Stimulated activated CD8-positive, alpha-beta memory T cell treated with anti-CD3 and anti-CD28 coated beads, Interleukin-7, amount 100 ng/mL, for 24 hours (primary cell): ENCODE data around the gene ENDOD1.
"Not testable (repeated sequence)": the region's sequence is repeated elsewhere in the genome, so short reads cannot be mapped to it uniquely, and the experiment has no call there.

Experiments
- DNase-seq: peaks from one replicate; pipeline ENCODE4 v3.0.0-alpha.2; 2020; ENCODE audit warnings: low read depth

ENDOD1 gene

DNA sequence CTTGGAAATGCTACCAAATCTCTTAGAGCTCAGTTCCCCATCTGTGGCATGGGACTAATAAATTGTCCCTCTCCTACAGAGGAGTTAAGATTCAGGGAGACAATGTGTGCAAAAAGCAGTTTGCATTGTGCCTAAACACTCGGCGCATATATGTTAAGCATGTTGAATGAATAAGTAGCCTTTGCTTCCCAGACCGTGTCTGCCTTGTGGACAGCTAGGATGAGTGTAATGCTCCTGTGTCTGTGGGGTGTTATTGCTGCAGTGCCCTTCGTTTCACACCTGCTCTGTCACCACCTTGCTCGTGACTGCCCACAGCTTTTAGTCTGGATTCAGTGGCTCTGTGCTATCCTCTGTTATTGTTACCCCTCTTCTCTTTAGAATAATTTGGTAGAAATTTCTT, 14.1 kb downstream of the ENDOD1 start:
- no peak for DNase-seq

DNA sequence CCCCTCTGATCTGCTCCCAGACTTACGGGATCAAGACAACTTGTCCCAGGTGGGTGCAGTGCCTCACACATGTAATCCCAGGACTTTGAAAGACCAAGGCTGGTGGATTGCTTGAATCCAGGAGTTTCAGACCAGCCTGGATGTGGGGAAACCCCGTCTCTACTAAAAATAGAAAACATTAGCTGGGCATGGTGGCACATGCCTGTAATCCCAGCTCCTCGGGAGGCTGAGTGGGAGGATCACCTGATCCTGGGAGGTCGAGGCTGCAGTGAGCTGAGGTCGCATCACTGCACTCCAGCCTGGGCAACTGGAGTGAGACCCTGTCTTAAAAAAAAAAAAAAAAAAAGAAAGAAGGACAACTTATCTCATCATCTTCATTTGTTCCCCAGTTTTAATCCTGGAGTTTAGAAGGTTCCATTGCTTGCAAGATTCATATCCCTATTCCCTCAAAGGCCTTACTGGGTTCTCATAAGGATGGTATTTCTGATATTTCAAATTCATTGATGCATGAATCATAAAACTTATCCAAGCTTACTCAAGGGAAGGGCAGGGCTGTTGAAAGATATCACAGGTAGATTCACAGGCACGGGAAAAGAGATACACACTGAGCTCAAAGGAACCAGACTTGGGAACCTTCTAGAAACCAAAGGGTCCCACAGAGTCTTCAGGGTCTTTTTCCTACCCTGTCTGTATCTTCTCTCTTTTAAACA, 14.6 kb downstream of the ENDOD1 start:
- DNase-seq, result no peak

DNA sequence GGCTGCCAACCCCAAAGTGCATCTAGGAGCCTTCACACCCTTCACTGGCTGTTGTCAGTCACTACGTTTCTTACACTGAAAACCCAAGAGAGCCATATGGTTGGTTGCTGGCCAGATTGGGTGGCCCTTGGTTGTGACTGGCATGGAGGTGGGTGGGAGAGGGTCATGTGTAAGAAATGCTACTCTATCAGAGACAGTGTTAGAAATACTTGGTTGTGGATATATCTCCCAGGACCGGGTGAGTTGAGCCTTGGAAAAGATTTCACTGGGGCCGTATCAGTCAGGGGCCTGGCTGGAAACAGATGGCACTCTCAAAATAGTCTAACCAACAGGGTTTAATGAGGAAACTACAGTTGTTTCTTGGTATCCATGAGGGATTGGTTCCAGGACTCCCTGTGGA, 15.2 kb downstream of the ENDOD1 start:
- no peak for DNase-seq

DNA sequence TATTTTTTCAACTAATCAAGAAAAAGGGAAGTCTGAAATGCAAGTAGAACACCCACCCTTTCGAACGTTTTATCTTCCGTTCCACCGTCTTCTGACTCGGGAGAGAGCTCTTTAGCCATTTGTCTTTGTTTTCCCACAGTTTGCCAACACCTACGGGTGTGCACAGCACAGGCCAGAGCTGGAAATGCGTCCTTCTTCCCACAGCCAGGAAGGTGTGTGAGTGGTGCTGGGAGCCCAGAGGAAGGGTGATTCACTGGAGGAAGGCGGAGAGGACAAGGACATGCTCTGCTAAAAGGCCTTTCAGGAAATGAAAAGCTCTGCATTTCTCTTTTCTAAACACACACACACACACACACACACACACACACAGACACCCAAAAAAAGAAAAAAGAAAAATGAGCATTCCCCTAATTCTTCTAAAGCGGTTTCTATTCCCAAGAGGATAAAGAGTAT, 18.5 kb downstream of the ENDOD1 start:
- DNase-seq, result no peak

DNA sequence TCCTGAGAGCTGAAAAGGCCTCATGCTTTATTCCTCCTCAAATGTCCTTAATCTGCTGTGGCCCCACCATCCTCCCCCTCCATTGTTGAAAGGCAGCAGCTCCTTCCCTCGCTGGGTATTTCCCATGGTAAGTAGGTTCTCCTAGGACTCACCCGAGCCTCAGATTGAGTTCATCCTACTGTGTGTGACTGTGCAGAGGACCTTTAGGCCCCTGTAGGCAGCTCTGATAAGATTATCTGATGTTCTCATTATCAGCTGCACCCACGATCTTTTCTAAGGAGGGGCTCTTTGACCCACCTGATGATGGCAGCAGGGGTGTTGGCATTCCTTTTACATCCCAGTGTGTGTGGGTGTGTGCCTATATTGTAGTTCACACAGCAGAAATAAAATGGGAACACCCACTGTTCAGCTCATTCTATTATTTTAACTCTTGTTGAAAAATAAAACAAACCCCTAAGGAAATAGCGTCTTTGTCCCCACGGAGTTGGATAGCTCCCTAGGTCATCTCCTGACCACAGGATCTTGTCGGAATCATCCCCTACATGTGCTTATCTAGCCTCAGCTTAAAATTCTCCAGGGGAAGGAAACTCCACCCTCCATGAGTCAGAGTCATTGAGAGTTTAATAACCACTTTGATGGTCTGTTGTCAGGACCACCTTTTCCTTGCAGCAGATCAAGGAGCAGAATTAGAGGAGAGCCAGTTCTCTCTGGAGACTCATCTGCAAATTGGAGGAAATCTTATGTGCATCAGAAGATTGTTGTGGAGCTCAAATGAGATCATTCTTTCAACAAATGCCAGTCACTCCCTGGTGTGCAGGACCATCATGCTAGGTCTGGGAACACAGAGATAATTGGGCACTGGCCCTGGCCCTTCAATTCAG, 19.3 kb downstream of the ENDOD1 start:
- no peak for DNase-seq

DNA sequence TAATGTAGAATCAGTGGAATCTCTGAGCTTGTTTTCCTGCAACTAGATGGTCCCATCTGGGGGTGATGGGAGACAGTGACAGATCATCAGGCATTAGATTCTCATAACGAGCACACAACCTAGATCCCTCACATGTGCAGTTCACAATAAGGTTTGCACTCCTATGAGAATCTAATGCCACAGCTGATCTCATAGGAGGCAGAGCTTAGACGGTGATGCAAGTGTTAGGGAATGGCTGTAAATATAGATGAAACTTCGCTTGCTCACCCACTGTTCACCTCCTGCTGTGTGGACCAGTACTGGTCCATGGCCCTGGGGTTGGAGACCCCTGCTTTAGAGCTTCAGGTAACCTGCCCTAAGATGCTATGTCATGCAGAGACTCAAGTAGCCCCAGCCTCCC, 21.8 kb downstream of the ENDOD1 start:
- DNase-seq, result not testable (repeated sequence)

DNA sequence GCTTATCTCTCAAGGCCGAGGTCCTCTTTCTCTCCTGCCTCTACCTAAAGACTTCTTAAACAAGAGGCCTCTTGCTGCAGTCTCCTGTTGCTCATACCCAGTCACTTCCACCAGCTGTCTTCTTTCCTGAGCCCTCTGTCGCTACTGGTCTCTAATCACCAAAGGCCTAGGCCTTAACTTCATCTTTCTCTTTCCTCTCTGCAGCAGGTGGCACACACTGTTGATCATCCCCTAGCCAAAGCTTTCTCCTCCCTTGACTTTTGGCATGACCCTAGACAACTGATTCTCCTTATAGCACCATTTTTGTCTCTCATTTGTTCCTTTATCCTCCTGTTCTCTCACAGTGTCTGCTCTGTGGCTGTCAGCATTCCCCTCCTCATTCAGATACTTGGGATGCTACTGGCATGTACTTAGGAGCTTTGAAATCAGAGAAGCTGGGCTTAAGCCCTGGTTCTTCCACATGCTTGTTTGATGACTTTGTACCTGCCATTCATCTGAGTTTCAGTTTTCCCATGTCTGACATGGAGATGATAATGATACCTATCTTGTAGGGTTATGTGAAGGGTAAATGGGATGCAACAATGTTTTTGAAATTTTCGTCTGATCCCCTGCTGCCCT, 22.4 kb downstream of the ENDOD1 start:
- no peak for DNase-seq

DNA sequence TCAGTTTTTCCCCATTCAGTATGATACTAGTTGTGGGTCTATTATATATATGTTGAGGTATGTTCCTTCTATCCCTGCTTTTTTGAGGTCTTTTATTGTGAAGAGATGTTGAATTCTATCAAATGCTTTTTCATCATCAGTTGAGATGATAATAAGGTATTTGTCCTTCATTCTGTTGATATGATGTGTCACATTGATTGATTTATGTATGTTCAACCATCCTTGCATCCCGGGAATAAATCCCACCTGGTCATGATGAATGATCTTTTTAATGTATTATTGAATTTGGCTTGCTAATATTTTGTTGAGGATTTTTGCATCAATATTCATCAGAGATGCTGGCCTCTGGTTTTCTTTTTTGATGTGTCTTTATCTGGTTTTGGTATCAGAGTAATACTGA, 26.0 kb downstream of the ENDOD1 start:
- no peak for DNase-seq

DNA sequence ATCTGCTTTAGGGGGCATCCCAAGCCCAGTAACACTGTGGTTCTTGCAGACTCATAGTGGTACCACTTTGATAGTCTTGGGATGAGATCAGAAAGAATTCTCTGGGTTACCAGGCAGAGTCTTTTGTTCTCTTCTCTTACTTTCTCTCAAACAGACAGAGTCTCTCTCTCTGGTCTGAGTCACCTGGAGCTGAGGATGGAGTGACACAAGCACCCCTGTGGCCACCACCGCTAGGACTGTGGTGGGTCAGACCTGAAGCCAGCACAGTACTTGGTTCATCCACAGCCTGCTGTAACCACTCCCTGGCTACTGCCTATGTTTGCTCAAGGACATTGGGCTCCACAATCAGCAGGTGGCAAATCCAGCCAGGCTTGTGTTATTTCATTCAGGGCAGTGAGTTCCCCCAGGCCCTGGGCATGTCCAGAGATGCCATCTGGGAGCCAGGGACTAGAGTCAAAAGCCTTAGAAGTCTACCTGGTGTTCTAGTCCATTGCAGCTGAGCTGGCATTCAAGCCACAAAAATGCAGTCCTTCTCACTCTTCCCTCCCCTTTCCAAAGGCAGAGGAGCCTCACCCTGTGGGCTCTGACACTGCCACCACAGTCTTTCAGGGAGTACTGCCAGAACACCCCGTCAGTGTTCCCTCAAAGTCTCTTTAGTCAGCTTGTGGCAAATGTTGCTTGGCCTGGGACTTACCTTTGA, 29.9 kb downstream of the ENDOD1 start:
- DNase-seq, result no peak

DNA sequence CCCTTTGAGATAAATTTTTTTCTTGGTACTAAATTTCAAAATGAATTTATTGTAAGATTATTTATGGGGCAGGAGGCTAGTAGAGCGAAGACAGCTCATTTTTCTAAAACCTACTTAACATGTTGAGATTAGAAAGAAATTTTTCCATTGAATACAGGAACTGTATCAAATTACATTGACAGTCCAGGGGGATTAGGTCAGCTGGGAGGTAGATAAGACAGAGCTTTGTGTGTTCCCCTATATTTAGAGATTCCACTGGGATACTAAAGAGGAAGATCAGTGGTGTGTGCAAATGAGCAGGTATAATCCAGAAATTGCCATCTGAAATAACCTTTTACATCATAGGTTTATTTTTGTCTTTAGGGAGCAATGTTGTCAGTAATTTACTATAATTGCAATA, 32.1 kb downstream of the ENDOD1 start:
- DNase-seq, result no peak

DNA sequence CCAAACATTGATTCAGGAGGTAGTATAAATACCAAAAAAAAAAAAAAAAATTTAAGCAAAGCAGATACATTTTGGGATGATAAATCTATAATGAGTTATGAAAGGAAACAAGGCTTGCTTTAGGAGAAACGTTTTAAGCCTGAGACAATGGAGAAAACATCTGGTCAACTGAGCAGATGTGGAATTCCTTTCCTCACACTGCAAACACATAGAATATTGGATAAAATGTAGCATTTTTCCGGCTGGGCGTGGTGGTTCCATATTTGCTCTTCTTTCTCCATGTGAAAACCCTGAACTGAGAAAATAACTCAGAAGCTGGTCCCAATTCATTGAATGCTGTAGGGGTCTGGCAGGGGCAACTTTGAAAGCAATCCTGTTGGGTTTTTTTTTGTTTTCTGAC, 33.9 kb downstream of the ENDOD1 start:
- no peak for DNase-seq

DNA sequence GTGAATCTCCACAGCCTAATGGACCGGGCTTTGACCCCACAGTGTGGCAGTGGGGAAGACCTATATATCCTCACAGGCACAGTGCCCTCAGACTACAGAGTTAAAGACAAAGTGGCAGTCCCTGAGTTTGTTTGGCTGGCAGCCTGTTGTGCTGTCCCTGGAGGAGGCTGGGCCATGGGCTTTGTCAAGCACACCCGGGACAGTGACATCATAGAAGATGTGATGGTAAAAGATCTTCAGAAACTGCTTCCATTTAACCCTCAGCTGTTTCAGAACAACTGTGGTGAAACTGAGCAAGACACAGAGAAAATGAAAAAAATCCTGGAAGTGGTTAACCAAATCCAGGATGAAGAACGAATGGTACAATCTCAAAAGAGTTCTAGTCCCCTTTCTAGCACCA, 39.0 kb downstream of the ENDOD1 start:
- DNase-seq, result no peak

DNA sequence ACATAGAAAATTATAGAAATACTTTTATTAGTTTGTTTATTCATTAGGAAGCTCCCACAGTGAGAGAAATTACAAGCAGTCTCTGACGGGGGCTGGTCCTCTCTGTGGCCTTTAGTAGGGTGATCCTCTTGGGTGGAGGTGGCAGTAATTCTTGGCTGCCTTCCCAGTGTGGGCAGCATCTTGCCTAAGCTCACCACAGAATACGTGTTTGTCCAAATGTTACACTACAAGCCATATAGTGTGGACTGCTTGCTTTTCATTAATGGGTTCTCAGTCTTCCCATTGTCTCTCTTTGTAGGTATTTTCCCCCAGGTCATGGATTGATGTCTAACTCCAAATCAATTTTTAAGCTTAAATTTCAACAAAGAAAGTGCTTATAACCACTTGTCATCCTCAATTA, 43.3 kb downstream of the ENDOD1 start:
- no peak for DNase-seq

DNA sequence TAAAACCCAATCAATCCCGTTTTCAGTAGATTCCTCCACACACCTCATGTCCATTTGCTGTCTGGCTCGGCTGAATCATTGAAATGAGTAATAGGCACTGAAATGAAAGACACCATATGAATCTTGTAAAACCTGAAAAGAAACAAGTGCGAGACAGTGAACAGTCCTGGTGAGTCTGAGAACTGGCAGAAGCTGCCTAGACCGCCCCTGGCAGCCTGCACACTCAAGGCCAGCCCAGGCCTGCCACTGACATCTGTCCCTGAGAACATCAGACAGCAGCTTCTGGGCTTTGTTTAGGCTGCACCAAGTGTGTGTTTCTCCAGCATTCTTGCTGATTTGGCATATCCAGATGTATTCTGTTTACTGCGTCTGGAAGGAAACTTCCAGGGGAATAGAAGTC, 44.8 kb downstream of the ENDOD1 start:
- no peak for DNase-seq

DNA sequence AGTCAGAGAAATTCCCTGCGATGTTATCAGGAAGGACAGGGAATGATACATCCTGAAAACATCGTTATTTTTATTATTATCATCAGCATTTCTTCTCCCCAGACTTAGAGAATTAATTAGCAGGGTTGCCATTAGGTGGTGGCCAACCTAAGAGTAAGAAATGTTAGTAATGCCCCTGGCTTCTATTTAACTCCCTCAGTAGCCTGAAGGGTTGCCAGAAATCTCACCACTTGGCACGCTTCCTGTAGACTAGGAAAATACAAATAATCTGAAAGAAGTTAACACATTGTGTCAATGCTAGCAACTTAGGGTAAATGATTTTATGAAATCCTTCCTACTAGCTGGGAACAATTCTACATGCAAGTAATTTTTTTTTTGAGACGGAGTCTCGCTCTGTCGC, 45.5 kb downstream of the ENDOD1 start:
- DNase-seq, result no peak

DNA sequence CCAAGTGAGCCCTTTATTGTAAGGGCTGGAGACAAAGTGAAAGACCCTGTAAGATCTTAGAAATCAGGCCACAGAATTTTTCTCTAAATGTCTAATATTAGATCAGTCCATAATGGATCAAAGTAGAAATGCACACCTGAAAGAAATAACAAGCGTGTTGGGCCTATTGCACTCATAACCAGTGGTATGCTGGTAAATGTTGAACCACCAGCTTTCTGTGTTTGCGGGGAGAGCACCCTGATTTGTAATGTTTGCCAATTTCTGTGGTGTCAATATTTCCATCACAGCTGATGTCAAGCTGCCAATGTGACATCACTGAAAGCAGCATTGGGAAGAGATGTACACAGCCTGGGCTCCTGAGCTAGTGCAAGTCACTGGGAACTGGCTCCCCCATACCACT, 46.2 kb downstream of the ENDOD1 start:
- no peak for DNase-seq

DNA sequence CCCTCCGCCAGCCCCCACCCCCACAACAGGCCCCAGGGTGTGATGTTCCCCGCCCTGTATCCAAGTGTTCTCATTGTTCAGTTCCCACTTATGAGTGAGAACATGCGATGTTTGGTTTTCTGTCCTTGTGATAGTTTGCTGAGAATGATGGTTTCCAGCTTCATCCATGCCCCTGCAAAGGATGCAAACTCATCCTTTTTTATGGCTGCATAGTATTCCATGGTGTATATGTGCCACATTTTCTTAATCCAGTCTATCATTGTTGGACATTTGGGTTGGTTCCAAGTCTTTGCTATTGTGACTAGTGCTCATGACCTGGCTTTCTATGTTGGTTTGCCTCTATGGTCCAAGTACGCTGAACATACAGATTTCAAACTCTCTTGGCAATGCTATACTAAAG, 47.1 kb downstream of the ENDOD1 start:
- not testable (repeated sequence) for DNase-seq

DNA sequence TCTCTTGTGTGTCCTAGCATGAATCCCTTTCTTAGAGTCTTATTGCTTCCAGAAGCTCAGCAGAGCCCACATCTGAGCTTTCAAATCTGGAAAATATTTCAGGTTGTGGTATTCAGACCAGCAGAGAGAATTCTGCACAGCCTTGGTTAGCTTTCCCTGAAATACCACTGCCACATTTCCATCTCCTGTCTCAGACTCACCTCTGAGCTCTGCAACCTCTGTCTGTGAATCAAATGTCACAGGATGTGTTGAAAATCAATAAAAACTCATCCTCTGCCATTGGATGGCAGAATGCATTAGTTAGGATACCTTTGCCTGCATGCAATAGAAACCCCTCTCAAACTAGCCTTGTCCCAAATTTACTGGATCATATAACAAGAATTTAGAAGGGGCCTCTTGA, 47.7 kb downstream of the ENDOD1 start:
- no peak for DNase-seq

DNA sequence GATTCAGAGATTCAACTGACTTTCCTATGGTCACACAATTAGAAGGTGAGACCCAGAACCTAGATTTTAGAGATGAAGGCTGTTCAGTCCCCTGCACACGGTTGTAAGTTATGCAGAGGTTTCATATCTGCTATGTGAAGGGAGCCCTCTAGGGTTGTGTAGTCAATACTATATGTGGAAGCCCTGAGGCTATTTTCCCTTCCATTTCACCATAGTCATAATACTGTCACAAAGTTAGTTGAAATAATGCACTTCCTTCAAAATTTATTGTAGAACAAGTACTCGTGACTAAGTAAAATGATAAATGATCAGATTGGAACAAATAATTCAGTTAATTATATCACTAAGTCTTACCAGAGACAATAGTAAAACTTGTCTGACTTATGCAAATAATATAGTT, 48.8 kb downstream of the ENDOD1 start:
- no peak for DNase-seq

DNA sequence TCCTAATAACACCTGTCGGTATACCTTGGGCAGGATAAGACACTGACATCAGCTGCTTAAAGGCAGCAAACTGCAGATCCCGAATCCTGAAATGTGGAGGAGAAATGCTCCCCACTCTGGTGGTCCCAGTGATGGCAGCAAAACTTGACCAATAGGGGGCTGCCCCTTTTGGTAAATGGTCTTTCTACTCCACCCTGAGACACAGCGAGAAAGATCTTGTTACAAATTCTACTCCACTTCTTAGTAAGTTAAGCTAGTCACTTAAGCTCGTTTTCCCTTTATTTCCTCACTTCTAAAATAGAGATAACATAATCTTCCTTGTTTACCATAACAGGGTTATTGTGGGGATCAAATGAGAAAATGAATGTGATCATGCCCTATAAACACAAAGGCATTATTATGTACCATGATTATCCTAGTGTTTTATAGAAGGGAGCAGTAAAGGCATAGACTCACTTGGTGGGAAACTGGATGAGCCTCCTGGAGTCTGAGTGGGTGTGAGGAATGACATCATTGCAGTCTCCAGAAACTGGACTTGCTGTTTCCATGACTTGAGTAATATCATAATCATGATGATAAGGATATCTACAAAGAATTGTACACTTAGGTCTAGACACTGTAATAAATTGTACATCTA, 50.9 kb downstream of the ENDOD1 start:
- DNase-seq, result no peak

DNA sequence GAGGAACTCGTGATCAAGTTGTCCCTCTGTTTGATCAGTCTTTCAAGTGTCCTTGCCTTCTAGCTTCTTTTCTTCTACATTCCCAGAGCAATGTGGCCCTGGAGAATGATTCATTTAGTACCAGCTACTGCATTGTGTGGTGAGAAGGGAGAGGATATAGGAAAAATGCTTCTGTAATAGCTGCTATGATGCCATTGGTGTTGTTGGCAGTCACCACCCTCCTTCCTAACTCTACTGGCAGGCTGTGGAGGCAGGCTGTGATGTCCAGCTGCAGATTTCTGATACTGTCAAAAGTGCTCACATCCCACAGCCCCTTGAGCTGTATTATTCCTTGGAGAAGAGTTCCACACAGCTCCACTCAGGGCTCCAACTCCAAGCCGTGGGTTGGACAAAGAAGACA, 52.8 kb downstream of the ENDOD1 start:
- DNase-seq, result no peak

DNA sequence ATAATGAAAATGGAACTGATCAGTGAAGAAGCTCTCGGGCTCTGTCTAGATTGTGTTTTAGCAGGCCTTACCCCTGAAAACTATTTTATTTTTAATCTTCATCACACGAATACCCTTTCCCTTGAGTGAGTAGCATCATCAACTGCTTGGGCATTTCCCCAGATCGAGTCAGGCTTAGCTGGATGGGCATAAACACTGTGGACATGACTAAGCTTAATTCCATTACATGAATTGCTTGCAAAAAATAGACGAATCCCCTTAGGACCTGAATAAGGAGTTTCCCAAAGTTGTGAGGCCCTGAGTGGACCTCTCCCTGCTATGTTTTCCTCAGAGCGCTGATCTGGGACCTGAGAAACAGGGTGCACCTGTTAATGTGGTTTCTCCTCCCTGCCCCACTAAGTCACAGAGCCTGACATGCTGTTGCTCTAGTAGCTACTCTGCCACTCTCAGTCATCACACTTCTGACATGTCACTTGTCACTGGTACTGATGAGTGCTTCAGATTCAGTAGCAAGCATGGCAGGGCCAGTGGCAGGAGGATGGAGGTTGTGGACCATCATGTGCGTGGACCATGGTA, 53.5 kb downstream of the ENDOD1 start:
- DNase-seq, result no peak
